SK-N-SH (cell line): Measurements from ENCODE around the gene EXOC3. TPM values are rescaled to one million over a fixed set of nuclear protein-coding genes. Genes with fewer than 3 reads are reported as not detected.

Source experiments
- CTCF ChIA-PET: fragments of 300-600, 350-600 bp; formaldehyde crosslinking; extraction: SDS; loops from one replicate; lab custom pipeline; 2021; lab: Yijun Ruan, JAX
- POLR2A ChIA-PET: fragments of 350-600 bp; sonication (Branson Sonifier 250); formaldehyde crosslinking; extraction: SDS; loops from one replicate; lab custom pipeline; 2020; ENCODE audit warnings: antibody characterized with exemption, inconsistent platforms; lab: Yijun Ruan, JAX
- DNase-seq: peaks from one replicate; pipeline ENCODE4 v3.0.0; 2012
- H2AFZ ChIP-seq: fragments of 200-600 bp; sonication (generic); 2 replicates; pipeline ENCODE4 v1.8.1; 2016; ENCODE audit warnings: antibody characterized with exemption, mild to moderate bottlenecking, low read depth
- H3F3A ChIP-seq: fragments of 200-600 bp; sonication (generic); replicated peaks from 2 replicates; pipeline ENCODE3; 2016; ENCODE audit warnings: antibody characterized with exemption, mild to moderate bottlenecking; ENCODE audit not compliant: insufficient read depth
- H3K27ac ChIP-seq, 2 experiments: fragments of 200-500 bp in 1 of 2; fragments of 200-600 bp in 1 of 2; sonication (Bioruptor generic) in 1 of 2; sonication (generic), shearing (Covaris generic) in 1 of 2; 2 replicates each; pipeline versions ENCODE4 v1.5.1 to v1.6.1; 2014 to 2016; ENCODE audit warnings: low read depth in 2 of 2, inconsistent platforms in 1 of 2, low read length in 1 of 2, mild to moderate bottlenecking in 1 of 2, mixed read lengths in 1 of 2
- H3K27me3 ChIP-seq: fragments of 200-600 bp; sonication (generic), shearing (Covaris generic); 2 replicates; pipeline ENCODE4 v1.6.1; 2016; ENCODE audit warnings: mixed run types; ENCODE audit not compliant: insufficient read depth
- H3K36me3 ChIP-seq, 2 experiments: fragments of 200-500 bp in 1 of 2; fragments of 200-600 bp in 1 of 2; sonication (Bioruptor generic) in 1 of 2; sonication (generic) in 1 of 2; replicated peaks in 1 of 2; 2 replicates each; pipeline versions ENCODE3 to v1.5.1; 2014 to 2016; ENCODE audit warnings: low read length in 1 of 2, mild to moderate bottlenecking in 1 of 2; ENCODE audit not compliant: insufficient read depth in 2 of 2, control insufficient read depth in 1 of 2
- H3K4me1 ChIP-seq, 2 experiments: fragments of 200-500 bp in 1 of 2; fragments of 200-600 bp in 1 of 2; sonication (Bioruptor generic) in 1 of 2; sonication (generic), shearing (Covaris generic) in 1 of 2; 2 replicates each; pipeline versions ENCODE4 v1.5.1 to v1.6.1; 2014 to 2016; ENCODE audit warnings: low read depth in 1 of 2, low read length in 1 of 2, mixed run types in 1 of 2; ENCODE audit not compliant: insufficient read depth in 2 of 2, control insufficient read depth in 1 of 2
- H3K4me2 ChIP-seq: fragments of 200-600 bp; sonication (generic), shearing (Covaris generic); 2 replicates; pipeline ENCODE4 v1.6.1; 2017; ENCODE audit warnings: mixed run types
- H3K4me3 ChIP-seq, 2 experiments: fragments of 200-500 bp in 1 of 2; fragments of 200-600 bp in 1 of 2; sonication (Bioruptor generic) in 1 of 2; sonication (generic), shearing (Covaris generic) in 1 of 2; 2 replicates each; pipeline versions ENCODE4 v1.5.1 to v1.8.1; 2014 to 2016; ENCODE audit warnings: low read depth in 2 of 2, inconsistent platforms in 1 of 2, low read length in 1 of 2, mild to moderate bottlenecking in 1 of 2, mixed read lengths in 1 of 2, moderate library complexity in 1 of 2
- H3K79me2 ChIP-seq: fragments of 200-600 bp; sonication (generic); 2 replicates; pipeline ENCODE4 v1.8.1; 2017; ENCODE audit warnings: mild to moderate bottlenecking; ENCODE audit not compliant: insufficient read depth
- H3K9ac ChIP-seq: fragments of 200-600 bp; sonication (generic); 2 replicates; pipeline ENCODE4 v1.6.1; 2017; ENCODE audit warnings: mixed run types
- H3K9me2 ChIP-seq: fragments of 200-600 bp; sonication (generic); 2 replicates; pipeline ENCODE4 v1.6.1; 2017; ENCODE audit warnings: mixed run types
- H3K9me3 ChIP-seq: fragments of 200-600 bp; sonication (generic); 2 replicates; pipeline ENCODE4 v1.6.1; 2017; ENCODE audit warnings: mixed run types, mild to moderate bottlenecking, moderate library complexity
- H4K20me1 ChIP-seq: fragments of 200-600 bp; sonication (generic); 2 replicates; pipeline ENCODE4 v1.6.1; 2017; ENCODE audit warnings: mild to moderate bottlenecking, mixed run types; ENCODE audit not compliant: insufficient read depth
- EP300 ChIP-seq, 2 experiments: IDR thresholded peaks; 2 replicates each; pipeline versions ENCODE4 v1.4.0 to v1.6.1; 2012; ENCODE audit warnings: borderline replicate concordance in 1 of 2, low read depth in 1 of 2, low read length in 1 of 2
- EZH2phosphoT487 ChIP-seq: fragments of 200-600 bp; sonication (generic); IDR thresholded peaks from 2 replicates; pipeline ENCODE4 v1.6.1; 2017; ENCODE audit warnings: low read depth, mixed run types, mild to moderate bottlenecking, antibody characterized with exemption, moderate library complexity, borderline replicate concordance
- FOSL2 ChIP-seq: IDR thresholded peaks from 2 replicates; pipeline ENCODE4 v1.4.0; 2012; ENCODE audit warnings: low read depth, mild to moderate bottlenecking, moderate library complexity, borderline replicate concordance
- FOXJ3 ChIP-seq: sonication (generic); formaldehyde crosslinking; IDR thresholded peaks from 2 replicates; pipeline ENCODE4 v1.5.1; 2020; ENCODE audit warnings: mild to moderate bottlenecking, missing genetic modification reagents
- GABPA ChIP-seq: IDR thresholded peaks from 2 replicates; pipeline ENCODE4 v1.4.0; 2012; ENCODE audit warnings: low read depth, mild to moderate bottlenecking
- JUND ChIP-seq: IDR thresholded peaks from 2 replicates; pipeline ENCODE4 v1.4.0; 2012
- MEF2A ChIP-seq: IDR thresholded peaks from 2 replicates; pipeline ENCODE4 v1.4.0; 2012; ENCODE audit warnings: low read depth, borderline replicate concordance
- RCOR1 ChIP-seq: fragments of 150-350 bp; IDR thresholded peaks from 2 replicates; pipeline ENCODE4 v1.6.1; 2017; ENCODE audit warnings: antibody characterized with exemption, low read length
- RFX5 ChIP-seq: IDR thresholded peaks from 2 replicates; pipeline ENCODE4 v1.6.1; 2012; ENCODE audit warnings: mild to moderate bottlenecking, improper control_type of control experiment, low read length
- RXRA ChIP-seq: IDR thresholded peaks from 2 replicates; pipeline ENCODE4 v1.4.0; 2012; ENCODE audit warnings: low read depth, mild to moderate bottlenecking, borderline replicate concordance
- TEAD4 ChIP-seq: IDR thresholded peaks from 2 replicates; pipeline ENCODE4 v1.4.0; 2012; ENCODE audit warnings: mild to moderate bottlenecking, borderline replicate concordance; ENCODE audit not compliant: insufficient read depth
- WGBS: methylation state at CpG from one replicate; pipeline ENCODE4 v1.1.6; 2017; ENCODE audit warnings: low lambda C conversion rate; 5-methylcytosine and 5-hydroxymethylcytosine counted together
- polyA plus RNA-seq, 3 experiments: library from polyadenylated mRNA; depleted of rRNA; stranded (reverse); fragments of >200 nt; gene quantifications; 2 replicates each; pipeline ENCODE4 v1.2.3, GENCODE V29; 2012
- TF ChIP-seq, protein P1 (sequence below): IDR thresholded peaks from 2 replicates; pipeline ENCODE4 v1.6.1; 2012; ENCODE audit warnings: mild to moderate bottlenecking, low read depth, low read length, moderate library complexity
- TF ChIP-seq, protein P2 (sequence below): IDR thresholded peaks from 2 replicates; pipeline ENCODE4 v1.4.0; 2012; ENCODE audit warnings: low read depth
- TF ChIP-seq, protein P3 (sequence below): fragments of 200-600 bp; sonication (generic); IDR thresholded peaks from 2 replicates; pipeline ENCODE4 v1.6.1; 2017; ENCODE audit warnings: antibody characterized with exemption, mild to moderate bottlenecking, moderate library complexity
- TF ChIP-seq, protein P4 (sequence below): IDR thresholded peaks from 2 replicates; pipeline ENCODE4 v1.4.0; 2012; ENCODE audit warnings: low read depth, borderline replicate concordance
- TF ChIP-seq, protein P5 (sequence below): IDR thresholded peaks from 2 replicates; pipeline ENCODE4; 2012

Gene EXOC3
- polyA plus RNA-seq, 1 of the 3 experiments (the other 2 are of a cell fraction) = 25.7 TPM

DNA sequence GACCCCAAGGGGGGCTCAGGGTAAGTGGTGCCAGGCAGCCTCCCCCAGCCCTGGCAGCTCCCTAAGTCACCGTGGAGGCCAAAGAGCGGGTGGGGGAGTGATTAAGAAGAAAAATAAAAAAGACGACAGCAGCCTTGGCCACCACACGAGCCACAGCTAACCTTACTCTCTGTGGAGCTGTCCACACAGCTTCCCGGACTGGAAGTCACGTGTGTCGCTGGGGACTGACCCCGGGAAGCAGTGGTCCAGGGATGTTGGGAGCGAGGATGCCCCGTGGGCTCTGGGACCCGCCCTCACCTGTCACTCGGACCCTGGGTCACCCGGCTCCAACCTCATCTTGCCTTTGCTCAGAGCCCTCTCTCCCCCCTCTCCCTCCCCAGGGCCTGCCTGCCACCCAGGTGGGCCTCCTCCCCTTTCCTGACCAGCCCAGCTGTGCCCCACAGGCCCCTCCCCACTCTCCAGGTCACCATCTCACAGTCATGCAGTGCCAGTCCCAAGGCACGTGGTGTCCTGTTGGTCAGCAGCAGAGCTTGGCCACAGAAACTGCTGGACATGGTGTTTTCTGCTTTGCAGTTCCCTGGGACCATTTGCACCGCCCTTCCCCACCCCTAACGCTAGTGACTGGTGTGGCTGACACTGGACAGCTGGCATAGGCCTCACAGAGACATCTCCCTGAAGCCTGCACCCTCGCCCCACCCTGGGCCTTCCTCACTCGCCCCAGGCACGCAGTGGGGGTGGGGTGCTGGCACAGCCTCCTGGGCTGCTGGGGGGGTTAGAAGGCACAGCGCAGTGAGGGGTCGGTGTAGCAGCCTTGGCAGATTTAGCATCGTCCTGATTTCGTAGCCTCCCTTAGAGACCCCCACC, 9.8 kb upstream of the EXOC3 start:
- no peak for DNase-seq
- Histone ChIP-seq H3K36me3 (no peaks in the 10 kb centered on the region), H3K27ac (no peak overlapping the region), H2AFZ (no peak overlapping the region), H3K4me3 (no peak overlapping the region), H3K27me3 (no peaks in the 10 kb centered on the region), H4K20me1 (no peaks in the 10 kb centered on the region), H3F3A (no peaks in the 10 kb centered on the region), H3K9me2 (no peaks in the 10 kb centered on the region)
- POLR2A ChIA-PET = no interaction called here
- 62% methylated on average over 15 of the region's 23 CpGs for WGBS
- TF ChIP-seq, protein P1, sequence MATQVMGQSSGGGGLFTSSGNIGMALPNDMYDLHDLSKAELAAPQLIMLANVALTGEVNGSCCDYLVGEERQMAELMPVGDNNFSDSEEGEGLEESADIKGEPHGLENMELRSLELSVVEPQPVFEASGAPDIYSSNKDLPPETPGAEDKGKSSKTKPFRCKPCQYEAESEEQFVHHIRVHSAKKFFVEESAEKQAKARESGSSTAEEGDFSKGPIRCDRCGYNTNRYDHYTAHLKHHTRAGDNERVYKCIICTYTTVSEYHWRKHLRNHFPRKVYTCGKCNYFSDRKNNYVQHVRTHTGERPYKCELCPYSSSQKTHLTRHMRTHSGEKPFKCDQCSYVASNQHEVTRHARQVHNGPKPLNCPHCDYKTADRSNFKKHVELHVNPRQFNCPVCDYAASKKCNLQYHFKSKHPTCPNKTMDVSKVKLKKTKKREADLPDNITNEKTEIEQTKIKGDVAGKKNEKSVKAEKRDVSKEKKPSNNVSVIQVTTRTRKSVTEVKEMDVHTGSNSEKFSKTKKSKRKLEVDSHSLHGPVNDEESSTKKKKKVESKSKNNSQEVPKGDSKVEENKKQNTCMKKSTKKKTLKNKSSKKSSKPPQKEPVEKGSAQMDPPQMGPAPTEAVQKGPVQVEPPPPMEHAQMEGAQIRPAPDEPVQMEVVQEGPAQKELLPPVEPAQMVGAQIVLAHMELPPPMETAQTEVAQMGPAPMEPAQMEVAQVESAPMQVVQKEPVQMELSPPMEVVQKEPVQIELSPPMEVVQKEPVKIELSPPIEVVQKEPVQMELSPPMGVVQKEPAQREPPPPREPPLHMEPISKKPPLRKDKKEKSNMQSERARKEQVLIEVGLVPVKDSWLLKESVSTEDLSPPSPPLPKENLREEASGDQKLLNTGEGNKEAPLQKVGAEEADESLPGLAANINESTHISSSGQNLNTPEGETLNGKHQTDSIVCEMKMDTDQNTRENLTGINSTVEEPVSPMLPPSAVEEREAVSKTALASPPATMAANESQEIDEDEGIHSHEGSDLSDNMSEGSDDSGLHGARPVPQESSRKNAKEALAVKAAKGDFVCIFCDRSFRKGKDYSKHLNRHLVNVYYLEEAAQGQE = no peak
- TF ChIP-seq GABPA (no peak), MEF2A (no peak), RXRA (no peak), TEAD4 (no peak), FOSL2 (no peak), FOXJ3 (CRISPR knock-in tag) (no peak)
- TF ChIP-seq, protein P2, sequence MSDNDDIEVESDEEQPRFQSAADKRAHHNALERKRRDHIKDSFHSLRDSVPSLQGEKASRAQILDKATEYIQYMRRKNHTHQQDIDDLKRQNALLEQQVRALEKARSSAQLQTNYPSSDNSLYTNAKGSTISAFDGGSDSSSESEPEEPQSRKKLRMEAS = no peak
- TF ChIP-seq, all 33 proteins: peak for 0
- CTCF ChIA-PET = interaction anchor here (1.5 kb wide), 1 partner anchor 245 kb away, joined by 3 read pairs; no protein-coding TSS in a partner anchor
- no peak overlapping the region for H3K4me2 ChIP-seq
- H3K9me3 ChIP-seq = no peaks in the 10 kb centered on the region
- no peak overlapping the region for H3K9ac ChIP-seq
- no peaks in the 10 kb centered on the region for H3K79me2 ChIP-seq
- H3K4me1 ChIP-seq = peaks cover 0 to 11% of the 10 kb centered on the region in 2 experiments; a peak in 1 of 4 replicates

DNA sequence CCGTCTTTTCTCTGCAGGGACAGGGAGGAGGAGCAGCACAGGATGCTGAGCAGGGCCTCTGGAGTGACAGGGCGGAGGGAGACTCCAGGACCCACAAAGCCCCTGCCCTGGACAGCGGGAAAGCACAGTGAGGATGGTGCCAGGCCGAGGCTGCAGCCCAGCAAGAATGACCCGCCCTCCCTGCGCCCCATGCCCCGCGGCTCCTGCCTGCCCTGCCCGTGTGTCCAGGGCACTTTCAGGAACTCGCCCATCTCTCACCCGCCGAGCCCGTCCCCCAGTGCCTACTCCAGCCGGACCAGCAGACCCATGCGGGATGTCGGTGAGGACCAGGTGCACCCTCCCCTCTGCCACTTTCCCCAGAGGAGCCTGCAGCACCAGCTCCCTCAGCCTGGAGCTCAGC, 9.1 kb upstream of the EXOC3 start:
- Histone ChIP-seq H3K27me3 (no peaks in the 10 kb centered on the region), H3K4me1 (peaks cover 0 to 11% of the 10 kb centered on the region in 2 experiments; a peak in 1 of 4 replicates), H2AFZ (no peak overlapping the region), H3K9ac (no peak overlapping the region), H3K36me3 (no peaks in the 10 kb centered on the region), H4K20me1 (no peaks in the 10 kb centered on the region), H3K9me2 (no peaks in the 10 kb centered on the region), H3K4me2 (no peak overlapping the region), H3K27ac (no peak overlapping the region), H3K9me3 (no peaks in the 10 kb centered on the region), H3K79me2 (no peaks in the 10 kb centered on the region), H3K4me3 (no peak overlapping the region), H3F3A (no peaks in the 10 kb centered on the region)
- ChIA-PET CTCF (interaction anchor here (1.5 kb wide), 1 partner anchor 245 kb away, joined by 3 read pairs; no protein-coding TSS in a partner anchor), POLR2A (no interaction called here)
- DNase-seq = no peak
- TF ChIP-seq GABPA (no peak), EZH2phosphoT487 (no peak), RFX5 (no peak), TEAD4 (no peak), EP300 (IDR thresholded peaks at IDR 0.05; ENCODE audit: borderline replicate concordance in 1 of 2, low read depth in 1 of 2, low read length in 1 of 2) (no peak), JUND (no peak), RCOR1 (no peak), RXRA (no peak), MEF2A (no peak), FOSL2 (no peak)
- TF ChIP-seq, protein P3, sequence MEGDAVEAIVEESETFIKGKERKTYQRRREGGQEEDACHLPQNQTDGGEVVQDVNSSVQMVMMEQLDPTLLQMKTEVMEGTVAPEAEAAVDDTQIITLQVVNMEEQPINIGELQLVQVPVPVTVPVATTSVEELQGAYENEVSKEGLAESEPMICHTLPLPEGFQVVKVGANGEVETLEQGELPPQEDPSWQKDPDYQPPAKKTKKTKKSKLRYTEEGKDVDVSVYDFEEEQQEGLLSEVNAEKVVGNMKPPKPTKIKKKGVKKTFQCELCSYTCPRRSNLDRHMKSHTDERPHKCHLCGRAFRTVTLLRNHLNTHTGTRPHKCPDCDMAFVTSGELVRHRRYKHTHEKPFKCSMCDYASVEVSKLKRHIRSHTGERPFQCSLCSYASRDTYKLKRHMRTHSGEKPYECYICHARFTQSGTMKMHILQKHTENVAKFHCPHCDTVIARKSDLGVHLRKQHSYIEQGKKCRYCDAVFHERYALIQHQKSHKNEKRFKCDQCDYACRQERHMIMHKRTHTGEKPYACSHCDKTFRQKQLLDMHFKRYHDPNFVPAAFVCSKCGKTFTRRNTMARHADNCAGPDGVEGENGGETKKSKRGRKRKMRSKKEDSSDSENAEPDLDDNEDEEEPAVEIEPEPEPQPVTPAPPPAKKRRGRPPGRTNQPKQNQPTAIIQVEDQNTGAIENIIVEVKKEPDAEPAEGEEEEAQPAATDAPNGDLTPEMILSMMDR = no peak
- TF ChIP-seq, protein P4, sequence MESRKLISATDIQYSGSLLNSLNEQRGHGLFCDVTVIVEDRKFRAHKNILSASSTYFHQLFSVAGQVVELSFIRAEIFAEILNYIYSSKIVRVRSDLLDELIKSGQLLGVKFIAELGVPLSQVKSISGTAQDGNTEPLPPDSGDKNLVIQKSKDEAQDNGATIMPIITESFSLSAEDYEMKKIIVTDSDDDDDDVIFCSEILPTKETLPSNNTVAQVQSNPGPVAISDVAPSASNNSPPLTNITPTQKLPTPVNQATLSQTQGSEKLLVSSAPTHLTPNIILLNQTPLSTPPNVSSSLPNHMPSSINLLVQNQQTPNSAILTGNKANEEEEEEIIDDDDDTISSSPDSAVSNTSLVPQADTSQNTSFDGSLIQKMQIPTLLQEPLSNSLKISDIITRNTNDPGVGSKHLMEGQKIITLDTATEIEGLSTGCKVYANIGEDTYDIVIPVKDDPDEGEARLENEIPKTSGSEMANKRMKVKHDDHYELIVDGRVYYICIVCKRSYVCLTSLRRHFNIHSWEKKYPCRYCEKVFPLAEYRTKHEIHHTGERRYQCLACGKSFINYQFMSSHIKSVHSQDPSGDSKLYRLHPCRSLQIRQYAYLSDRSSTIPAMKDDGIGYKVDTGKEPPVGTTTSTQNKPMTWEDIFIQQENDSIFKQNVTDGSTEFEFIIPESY = no peak
- TF ChIP-seq, protein P5, sequence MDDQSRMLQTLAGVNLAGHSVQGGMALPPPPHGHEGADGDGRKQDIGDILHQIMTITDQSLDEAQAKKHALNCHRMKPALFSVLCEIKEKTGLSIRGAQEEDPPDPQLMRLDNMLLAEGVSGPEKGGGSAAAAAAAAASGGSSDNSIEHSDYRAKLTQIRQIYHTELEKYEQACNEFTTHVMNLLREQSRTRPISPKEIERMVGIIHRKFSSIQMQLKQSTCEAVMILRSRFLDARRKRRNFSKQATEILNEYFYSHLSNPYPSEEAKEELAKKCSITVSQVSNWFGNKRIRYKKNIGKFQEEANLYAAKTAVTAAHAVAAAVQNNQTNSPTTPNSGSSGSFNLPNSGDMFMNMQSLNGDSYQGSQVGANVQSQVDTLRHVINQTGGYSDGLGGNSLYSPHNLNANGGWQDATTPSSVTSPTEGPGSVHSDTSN = no peak
- 79% methylated on average over 11 of the region's 16 CpGs for WGBS
